ENCODE measurements around the gene GNPNAT1. TPM values are rescaled to one million over a fixed set of nuclear protein-coding genes. Genes with fewer than 3 reads are reported as not detected.

GNPNAT1 gene
- total RNA-seq, 2 experiments from 2014 or later = 3.8 to 4.6 TPM

GRCh38 chr14:52790011-52790755 lies 1.2 kb downstream of the GNPNAT1 start:
- Histone ChIP-seq H3K27ac (ENCODE audit: low read depth in 1 of 2, low read length in 2 of 2) (no peak overlapping the region), H3K4me3 (ENCODE audit: low read length) (peak overlapping the region; percentile 95), H3K9me3 (ENCODE audit: control insufficient read depth in 1 of 2, insufficient read depth in 1 of 2, low read length in 2 of 2) (no peaks in the 10 kb centered on the region), H3K36me3 (ENCODE audit: insufficient read depth, low read length) (no peaks in the 10 kb centered on the region), H3K27me3 (ENCODE audit: control insufficient read depth in 1 of 2, insufficient read depth in 2 of 2, low read length in 2 of 2) (no peaks in the 10 kb centered on the region), H3K4me1 (ENCODE audit: insufficient read depth, low read length) (peaks cover 21% of the 10 kb centered on the region)
- ChIA-PET POLR2A (interaction anchor here (0.8 to 3.5 kb wide), 14 partner anchors 14 to 794 kb away, joined by 3 to 12 read pairs (median 4); partner anchors contain the start of genes ERO1A, GPR137C, STYX and TXNDC16), CTCF (interaction anchor here (0.9 to 1.7 kb wide), 3 partner anchors 11 to 48 kb away, joined by 4 read pairs; no protein-coding TSS in a partner anchor)
- Mint-ChIP-seq H3K4me3 (peak overlapping the region; percentile 94), H3K27me3 (no peaks in the 10 kb centered on the region), H3K36me3 (ENCODE audit: low read depth) (peaks cover 4% of the 10 kb centered on the region), H3K9me3 (no peaks in the 10 kb centered on the region), H3K27ac (peak overlapping the region; percentile 92), H3K4me1 (ENCODE audit: low read depth) (peaks cover 51% of the 10 kb centered on the region)
- intact Hi-C loops (cut with DNase I, micrococcal nuclease) = loop anchor here (2.0 to 10.0 kb wide), 6 partner anchors 59 to 1143 kb away; partner anchors contain the start of genes STYX (in 2 of the 2), DDHD1 (in 1 of the 2), GPR137C (in 1 of the 2) and PSMC6 (in 1 of the 2)
- ATAC-seq (ENCODE audit: poor library complexity) (no peak), DNase-seq (peak in 2 of 14 experiments; percentile 8 to 15)
- TF ChIP-seq, protein P1, sequence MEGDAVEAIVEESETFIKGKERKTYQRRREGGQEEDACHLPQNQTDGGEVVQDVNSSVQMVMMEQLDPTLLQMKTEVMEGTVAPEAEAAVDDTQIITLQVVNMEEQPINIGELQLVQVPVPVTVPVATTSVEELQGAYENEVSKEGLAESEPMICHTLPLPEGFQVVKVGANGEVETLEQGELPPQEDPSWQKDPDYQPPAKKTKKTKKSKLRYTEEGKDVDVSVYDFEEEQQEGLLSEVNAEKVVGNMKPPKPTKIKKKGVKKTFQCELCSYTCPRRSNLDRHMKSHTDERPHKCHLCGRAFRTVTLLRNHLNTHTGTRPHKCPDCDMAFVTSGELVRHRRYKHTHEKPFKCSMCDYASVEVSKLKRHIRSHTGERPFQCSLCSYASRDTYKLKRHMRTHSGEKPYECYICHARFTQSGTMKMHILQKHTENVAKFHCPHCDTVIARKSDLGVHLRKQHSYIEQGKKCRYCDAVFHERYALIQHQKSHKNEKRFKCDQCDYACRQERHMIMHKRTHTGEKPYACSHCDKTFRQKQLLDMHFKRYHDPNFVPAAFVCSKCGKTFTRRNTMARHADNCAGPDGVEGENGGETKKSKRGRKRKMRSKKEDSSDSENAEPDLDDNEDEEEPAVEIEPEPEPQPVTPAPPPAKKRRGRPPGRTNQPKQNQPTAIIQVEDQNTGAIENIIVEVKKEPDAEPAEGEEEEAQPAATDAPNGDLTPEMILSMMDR (IDR thresholded peaks at IDR 0.05) = no peak

- peak overlapping the region; percentile 53 for H3K27ac Mint-ChIP-seq
- CTCF ChIA-PET = no interaction called here
- peak overlapping the region; percentile 74 for H3K4me3 Mint-ChIP-seq
These were observed 2.3 kb downstream of the GNPNAT1 start for GRCh38 chr14:52789118-52789517.

GRCh38 chr14:52786887-52787286 lies 4.5 kb downstream of the GNPNAT1 start:
- Histone ChIP-seq H3K27me3 (ENCODE audit: control insufficient read depth in 1 of 2, insufficient read depth in 2 of 2, low read length in 2 of 2) (no peaks in the 10 kb centered on the region), H3K4me1 (ENCODE audit: insufficient read depth, low read length) (peaks cover 17% of the 10 kb centered on the region), H3K36me3 (ENCODE audit: insufficient read depth, low read length) (peaks cover 2% of the 10 kb centered on the region), H3K9me3 (ENCODE audit: control insufficient read depth in 1 of 2, insufficient read depth in 1 of 2, low read length in 2 of 2) (no peaks in the 10 kb centered on the region), H3K27ac (ENCODE audit: low read depth in 1 of 2, low read length in 2 of 2) (no peak overlapping the region), H3K4me3 (ENCODE audit: low read length) (no peak overlapping the region)
- no peak for ATAC-seq (ENCODE audit: poor library complexity)
- no peak for DNase-seq
- ChIA-PET CTCF (no interaction called here), POLR2A (no interaction called here)
- TF ChIP-seq, protein P1 (IDR thresholded peaks at IDR 0.05) = no peak
- H3K4me1 Mint-ChIP-seq (ENCODE audit: low read depth) = peaks cover 43% of the 10 kb centered on the region
- intact Hi-C loops (cut with DNase I, micrococcal nuclease) = no loop called here
- H3K4me3 Mint-ChIP-seq = no peak overlapping the region
- peak overlapping the region; percentile 51 for H3K27ac Mint-ChIP-seq
- no peaks in the 10 kb centered on the region for H3K9me3 Mint-ChIP-seq
- no peaks in the 10 kb centered on the region for H3K27me3 Mint-ChIP-seq
- peaks cover 17% of the 10 kb centered on the region for H3K36me3 Mint-ChIP-seq (ENCODE audit: low read depth)

More at GRCh38 chr14:52789118-52789517, 2.3 kb downstream of the GNPNAT1 start:
- intact Hi-C loops (cut with DNase I, micrococcal nuclease) = no loop called here
- Histone ChIP-seq H3K36me3 (ENCODE audit: insufficient read depth, low read length) (no peaks in the 10 kb centered on the region), H3K27me3 (ENCODE audit: control insufficient read depth in 1 of 2, insufficient read depth in 2 of 2, low read length in 2 of 2) (no peaks in the 10 kb centered on the region), H3K27ac (ENCODE audit: low read depth in 1 of 2, low read length in 2 of 2) (no peak overlapping the region), H3K9me3 (ENCODE audit: control insufficient read depth in 1 of 2, insufficient read depth in 1 of 2, low read length in 2 of 2) (no peaks in the 10 kb centered on the region), H3K4me3 (ENCODE audit: low read length) (no peak overlapping the region), H3K4me1 (ENCODE audit: insufficient read depth, low read length) (peaks cover 21% of the 10 kb centered on the region)
- H3K4me1 Mint-ChIP-seq (ENCODE audit: low read depth) = peaks cover 51% of the 10 kb centered on the region
- TF ChIP-seq, protein P1 (IDR thresholded peaks at IDR 0.05) = no peak
- H3K9me3 Mint-ChIP-seq = no peaks in the 10 kb centered on the region
- DNase-seq (no peak), ATAC-seq (ENCODE audit: poor library complexity) (no peak)
- H3K36me3 Mint-ChIP-seq (ENCODE audit: low read depth) = peaks cover 4% of the 10 kb centered on the region
- POLR2A ChIA-PET = interaction anchor here (1.0 to 1.5 kb wide), 2 partner anchors 46 to 47 kb away, joined by 3 read pairs; no protein-coding TSS in a partner anchor
- no peaks in the 10 kb centered on the region for H3K27me3 Mint-ChIP-seq
